GM10266 (cell line): ENCODE results near the gene HAND2.

Experiments
- DNase-seq: peaks from one replicate; pipeline ENCODE4 v3.0.0; 2012; ENCODE audit errors: extremely low spot score
- TF ChIP-seq, protein P1 (sequence below): IDR thresholded peaks from 2 replicates; pipeline ENCODE4 v1.5.1; 2012; ENCODE audit warnings: mild to moderate bottlenecking, low read depth; ENCODE audit not compliant: control insufficient read depth, insufficient read depth; ENCODE audit errors: missing control alignments

HAND2 gene

GRCh38 chr4:173572493-173573129 is 42.6 kb upstream of the HAND2 start:
- TF ChIP-seq, protein P1, sequence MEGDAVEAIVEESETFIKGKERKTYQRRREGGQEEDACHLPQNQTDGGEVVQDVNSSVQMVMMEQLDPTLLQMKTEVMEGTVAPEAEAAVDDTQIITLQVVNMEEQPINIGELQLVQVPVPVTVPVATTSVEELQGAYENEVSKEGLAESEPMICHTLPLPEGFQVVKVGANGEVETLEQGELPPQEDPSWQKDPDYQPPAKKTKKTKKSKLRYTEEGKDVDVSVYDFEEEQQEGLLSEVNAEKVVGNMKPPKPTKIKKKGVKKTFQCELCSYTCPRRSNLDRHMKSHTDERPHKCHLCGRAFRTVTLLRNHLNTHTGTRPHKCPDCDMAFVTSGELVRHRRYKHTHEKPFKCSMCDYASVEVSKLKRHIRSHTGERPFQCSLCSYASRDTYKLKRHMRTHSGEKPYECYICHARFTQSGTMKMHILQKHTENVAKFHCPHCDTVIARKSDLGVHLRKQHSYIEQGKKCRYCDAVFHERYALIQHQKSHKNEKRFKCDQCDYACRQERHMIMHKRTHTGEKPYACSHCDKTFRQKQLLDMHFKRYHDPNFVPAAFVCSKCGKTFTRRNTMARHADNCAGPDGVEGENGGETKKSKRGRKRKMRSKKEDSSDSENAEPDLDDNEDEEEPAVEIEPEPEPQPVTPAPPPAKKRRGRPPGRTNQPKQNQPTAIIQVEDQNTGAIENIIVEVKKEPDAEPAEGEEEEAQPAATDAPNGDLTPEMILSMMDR: no peak
- no peak for DNase-seq

- TF ChIP-seq, protein P1: no peak
- no peak for DNase-seq
Measured at GRCh38 chr4:173571620-173572019, 41.6 kb upstream of the HAND2 start.

- TF ChIP-seq, protein P1: no peak
- DNase-seq: no peak
Measured at GRCh38 chr4:173565281-173565680, 35.3 kb upstream of the HAND2 start.

DNA sequence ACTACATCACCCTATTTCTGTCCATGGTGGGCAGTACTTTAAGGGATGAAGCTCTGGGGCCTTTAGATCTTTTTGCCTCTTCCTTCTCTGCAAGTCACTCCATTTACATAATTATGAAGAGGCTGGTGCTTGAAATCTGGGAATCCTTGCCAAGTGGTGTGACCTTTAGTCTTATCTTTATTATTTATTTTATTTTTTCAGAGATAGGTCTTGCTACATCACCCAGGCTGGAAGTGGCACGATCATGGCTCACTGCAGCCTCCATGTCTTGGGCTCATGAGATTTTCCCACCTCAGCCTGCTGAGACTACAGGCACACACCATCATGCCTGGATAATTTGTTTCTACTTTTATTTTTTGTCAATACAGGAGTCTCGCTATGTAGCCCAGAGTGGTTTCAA is 34.4 kb upstream of the HAND2 start:
- no peak for DNase-seq
- TF ChIP-seq, protein P1: no peak

GRCh38 chr4:173560896-173561295 is 30.9 kb upstream of the HAND2 start:
- TF ChIP-seq, protein P1: no peak
- DNase-seq: no peak

GRCh38 chr4:173556398-173557131 is 26.5 kb upstream of the HAND2 start:
- DNase-seq: no peak
- TF ChIP-seq, protein P1: no peak

- DNase-seq: no peak
- TF ChIP-seq, protein P1: no peak
Measured at GRCh38 chr4:173547889-173548288, 17.9 kb upstream of the HAND2 start.
